Adrenal gland (tissue), 12 donors: ENCODE results near the gene MMP23B. TPM values are rescaled to one million over a fixed set of nuclear protein-coding genes. Genes with fewer than 3 reads are reported as not detected.

ENCODE experiments used
- DNase-seq, 7 donors: peaks; one replicate each; pipeline ENCODE4 v3.0.0-alpha.2; 2019 to 2020
- H3K27ac ChIP-seq, 5 donors: fragments of 200-600 bp; sonication (generic) in 4 of 5; 1 replicate in 3 of 5; 2 replicates in 2 of 5; pipeline versions ENCODE4 v1.5.1 to v1.8.0; 2016 to 2020; ENCODE audit warnings: mild to moderate bottlenecking in 1 of 5
- H3K27me3 ChIP-seq: fragments of 200-600 bp; 2 replicates; pipeline ENCODE4 v1.8.0; 2021
- H3K36me3 ChIP-seq, 2 donors: fragments of 200-600 bp; replicated peaks in 1 of 2; 1 replicate in 1 of 2; 2 replicates in 1 of 2; pipeline versions ENCODE4 v1.5.1 to v1.8.0; 2018 to 2022
- H3K4me1 ChIP-seq, 2 donors: fragments of 200-600 bp; replicated peaks in 1 of 2; 1 replicate in 1 of 2; 2 replicates in 1 of 2; pipeline versions ENCODE4 v1.5.1 to v1.8.0; 2018 to 2021
- H3K4me3 ChIP-seq, 4 donors: fragments of 200-600 bp; sonication (generic) in 3 of 4; one replicate each; pipeline ENCODE4 v1.5.1; 2016 to 2018
- H3K9me3 ChIP-seq, 3 donors: fragments of 200-600 bp; sonication (generic) in 1 of 3; replicated peaks in 1 of 3; 1 replicate in 2 of 3; 2 replicates in 1 of 3; pipeline versions ENCODE4 v1.5.1 to v1.8.0; 2016 to 2021
- CTCF ChIP-seq, 6 experiments: fragments of 450-650 bp in 4 of 6; fragments of 200-600 bp in 2 of 6; sonication (generic) in 1 of 6; IDR thresholded peaks; 1 replicate in 5 of 6; 2 replicates in 1 of 6; pipeline versions ENCODE4 v1.5.1 to v1.8.0; 2016 to 2021; ENCODE audit warnings: antibody characterized with exemption in 6 of 6, mild to moderate bottlenecking in 2 of 6, moderate library complexity in 1 of 6
- POLR2A ChIP-seq, 2 donors: fragments of 450-650 bp; IDR thresholded peaks; one replicate each; pipeline ENCODE4 v1.6.1; 2017; ENCODE audit warnings: antibody characterized with exemption in 2 of 2, mild to moderate bottlenecking in 2 of 2, moderate library complexity in 1 of 2
- WGBS, 4 donors: extraction: QIAGEN DNeasy Blood & Tissue Kit in 2 of 4; methylation state at CpG; one replicate each; pipeline versions ENCODE4 v1.1.5 to v1.1.7; 2013 to 2017; 5-methylcytosine and 5-hydroxymethylcytosine counted together
- intact Hi-C, 2 donors: fragments of 100-400 bp; cut with DNase I; formaldehyde crosslinking; loops; one replicate each; pipeline versions ENCODE4 v1.14.1 to v1.15.0; 2022 to 2023
- polyA plus RNA-seq, 3 donors: library from polyadenylated mRNA; stranded (reverse); fragments of 200-250 nt in 2 of 3; fragments of 350-450 nt in 1 of 3; fragmentation: Illumina TruSeq in 1 of 3; extraction: RNeasy Lipid Tissue Mini Kit (QIAGEN cat#74804) in 1 of 3; gene quantifications; one replicate each; pipeline ENCODE4 v1.2.3, GENCODE V29; 2013 to 2014
- total RNA-seq, 9 donors: library from RNA; depleted of rRNA in 4 of 9; stranded (reverse); fragments of >200 nt in 4 of 9; fragments of 120-200 nt in 1 of 9; fragmentation: NEBNext Ultra II Directional in 1 of 9; extraction: Animal tissue kit (Norgen Biotek cat#: 25700) in 1 of 9; gene quantifications; one replicate each; pipeline versions ENCODE4 v1.1.0 to v1.2.4, GENCODE V29; 2013 to 2023
- donor health status: healthy with polysubstance abuse.
- donor health status: Bipolar disorder and iron deficiency.
- donor health status: DM: yes; HTN: yes; CAD: no.
- donor health status: DM: no; HTN: no; CAD: no.
- donor health status: DM: no; HTN: no; CAD: no.
- donor health status: DM: yes; HTN: yes; CAD: no.

MMP23B gene
- total and polyA plus RNA-seq, 12 donors: 1.6 to 28.0 (median 9.8) TPM; not detected in 1

- TF ChIP-seq CTCF (IDR thresholded peaks at IDR 0.05) (no peak), POLR2A (IDR thresholded peaks at IDR 0.05) (no peak)
- DNase-seq: no peak
- H3K27ac ChIP-seq: no peak overlapping the region
- H3K27me3 ChIP-seq: no peaks in the 10 kb centered on the region
- peaks cover 0 to 12% of the 10 kb centered on the region in 2 donors for H3K4me1 ChIP-seq
- H3K9me3 ChIP-seq: no peaks in the 10 kb centered on the region
- intact Hi-C loops: no loop called here
- 85 to 90% (median 86%) methylated on average over 10 to 15 of the region's 15 CpGs for WGBS, 4 donors
- no peak overlapping the region for H3K4me3 ChIP-seq
- no peaks in the 10 kb centered on the region for H3K36me3 ChIP-seq
Measured at GRCh38 chr1:1604374-1605033, 27.5 kb upstream of the MMP23B start.

GRCh38 chr1:1605034-1605591 lies 26.9 kb upstream of the MMP23B start:
- Histone ChIP-seq H3K9me3 (no peaks in the 10 kb centered on the region), H3K4me1 (peaks cover 0 to 11% of the 10 kb centered on the region in 2 donors), H3K36me3 (no peaks in the 10 kb centered on the region), H3K27ac (no peak overlapping the region), H3K27me3 (no peaks in the 10 kb centered on the region), H3K4me3 (no peak overlapping the region)
- intact Hi-C loops: no loop called here
- 74 to 81% (median 78%) methylated on average over 5 to 14 of the region's 14 CpGs for WGBS, 4 donors
- TF ChIP-seq CTCF (IDR thresholded peaks at IDR 0.05): no peak
- no peak for TF ChIP-seq POLR2A (IDR thresholded peaks at IDR 0.05)
- DNase-seq: no peak

GRCh38 chr1:1605724-1606123 lies 26.2 kb upstream of the MMP23B start:
- no peak for DNase-seq
- peaks cover 0 to 6% of the 10 kb centered on the region in 2 donors for H3K4me1 ChIP-seq
- no peaks in the 10 kb centered on the region for H3K27me3 ChIP-seq
- no peak overlapping the region for H3K4me3 ChIP-seq
- no peaks in the 10 kb centered on the region for H3K9me3 ChIP-seq
- no peak overlapping the region for H3K27ac ChIP-seq
- H3K36me3 ChIP-seq: no peaks in the 10 kb centered on the region
- intact Hi-C loops: no loop called here
- 81 to 90% (median 88%) methylated on average over 4 to 17 of the region's 17 CpGs for WGBS, 4 donors
- TF ChIP-seq CTCF (IDR thresholded peaks at IDR 0.05) (no peak), POLR2A (IDR thresholded peaks at IDR 0.05) (no peak)

GRCh38 chr1:1606232-1606631 lies 25.7 kb upstream of the MMP23B start:
- Histone ChIP-seq H3K4me1 (peaks cover 0 to 6% of the 10 kb centered on the region in 2 donors), H3K27me3 (no peaks in the 10 kb centered on the region), H3K36me3 (no peaks in the 10 kb centered on the region), H3K9me3 (no peaks in the 10 kb centered on the region), H3K27ac (no peak overlapping the region), H3K4me3 (no peak overlapping the region)
- TF ChIP-seq POLR2A (IDR thresholded peaks at IDR 0.05) (no peak), CTCF (IDR thresholded peaks at IDR 0.05) (no peak)
- DNase-seq: no peak
- 77 to 90% (median 82%) methylated on average over 3 to 13 of the region's 13 CpGs for WGBS, 4 donors
- intact Hi-C loops: no loop called here
